T follicular helper cell (primary cell): Measurements from ENCODE around the gene EFNA4.
A peak's percentile ranks its signal among the peaks of the same experiment; 100 is the strongest.

Experiments used
- DNase-seq: peaks from one replicate; pipeline ENCODE4 v3.0.0-alpha.2; 2020; ENCODE audit warnings: low read depth

Gene EFNA4

GRCh38 chr1:155052439-155053395, 10.8 kb upstream of the EFNA4 start:
- DNase-seq = peak; percentile 12

GRCh38 chr1:155053531-155054105, 9.9 kb upstream of the EFNA4 start:
- DNase-seq = no peak

- DNase-seq = no peak
Measured at GRCh38 chr1:155057104-155057503, 6.4 kb upstream of the EFNA4 start.

- no peak for DNase-seq
Measured at GRCh38 chr1:155057788-155058211, 5.7 kb upstream of the EFNA4 start.

- DNase-seq = no peak
Measured at GRCh38 chr1:155060736-155061135, 2.8 kb upstream of the EFNA4 start.

- DNase-seq = peak; percentile 89
Measured at GRCh38 chr1:155061381-155062150, 2.0 kb upstream of the EFNA4 start.

GRCh38 chr1:155062151-155062686, 1.3 kb upstream of the EFNA4 start:
- DNase-seq = no peak

- DNase-seq = peak; percentile 55
Measured at GRCh38 chr1:155062702-155063411, 683 bp upstream of the EFNA4 start.

- no peak for DNase-seq
Measured at GRCh38 chr1:155064111-155064831, 731 bp downstream of the EFNA4 start.

- DNase-seq = no peak
Measured at GRCh38 chr1:155064832-155065429, 1.4 kb downstream of the EFNA4 start.

- DNase-seq = no peak
Measured at GRCh38 chr1:155066777-155067176, 3.2 kb downstream of the EFNA4 start.

- no peak for DNase-seq
Measured at GRCh38 chr1:155068599-155068998, 5.1 kb downstream of the EFNA4 start.

- no peak for DNase-seq
Measured at GRCh38 chr1:155069551-155070157, 6.1 kb downstream of the EFNA4 start.

- no peak for DNase-seq
Measured at GRCh38 chr1:155070158-155070621, 6.7 kb downstream of the EFNA4 start.

- peak; percentile 70 for DNase-seq
Measured at GRCh38 chr1:155070721-155071569, 7.4 kb downstream of the EFNA4 start.

GRCh38 chr1:155071701-155072100, 8.2 kb downstream of the EFNA4 start:
- DNase-seq = no peak

- no peak for DNase-seq
Measured at GRCh38 chr1:155072531-155073289, 9.2 kb downstream of the EFNA4 start.
